T-helper 1 cell (primary cell): ENCODE data around the gene ADNP.

Experiments used
- DNase-seq, 5 donors: peaks; one replicate each; pipeline ENCODE4 v3.0.0-alpha.2; 2012 to 2020

ADNP gene

GRCh38 chr20:50932016-50932485, 814 bp upstream of the ADNP start:
- DNase-seq: no peak

DNA sequence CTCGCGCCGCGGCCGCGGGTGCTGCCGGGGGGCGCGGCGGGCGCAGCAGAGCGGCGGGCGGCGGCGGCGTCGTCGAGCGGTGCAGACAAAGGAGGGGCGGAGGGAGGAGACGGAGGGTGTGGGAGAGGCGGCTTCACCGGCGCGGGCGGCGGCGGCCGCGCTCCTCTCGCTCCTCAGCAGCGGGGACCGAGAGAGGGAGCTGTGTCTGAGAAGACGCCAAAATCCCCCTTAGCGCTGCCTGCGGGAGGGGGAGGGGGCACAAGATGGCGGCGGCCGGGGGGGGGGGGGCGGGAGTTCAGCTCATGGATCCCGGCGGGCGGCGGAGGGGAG, 296 bp downstream of the ADNP start:
- no peak for DNase-seq

GRCh38 chr20:50930139-50930975, 880 bp downstream of the ADNP start:
- DNase-seq: peak in 3 of 5 donors; percentile 11 to 21 (median 13)

- DNase-seq: peak; percentile 82 to 96 (median 89)
Observed at GRCh38 chr20:50929299-50930138, 1.7 kb downstream of the ADNP start.

- DNase-seq: no peak
Observed at GRCh38 chr20:50928469-50928868, 2.8 kb downstream of the ADNP start.

GRCh38 chr20:50926530-50926929, 4.7 kb downstream of the ADNP start:
- DNase-seq: no peak

DNA sequence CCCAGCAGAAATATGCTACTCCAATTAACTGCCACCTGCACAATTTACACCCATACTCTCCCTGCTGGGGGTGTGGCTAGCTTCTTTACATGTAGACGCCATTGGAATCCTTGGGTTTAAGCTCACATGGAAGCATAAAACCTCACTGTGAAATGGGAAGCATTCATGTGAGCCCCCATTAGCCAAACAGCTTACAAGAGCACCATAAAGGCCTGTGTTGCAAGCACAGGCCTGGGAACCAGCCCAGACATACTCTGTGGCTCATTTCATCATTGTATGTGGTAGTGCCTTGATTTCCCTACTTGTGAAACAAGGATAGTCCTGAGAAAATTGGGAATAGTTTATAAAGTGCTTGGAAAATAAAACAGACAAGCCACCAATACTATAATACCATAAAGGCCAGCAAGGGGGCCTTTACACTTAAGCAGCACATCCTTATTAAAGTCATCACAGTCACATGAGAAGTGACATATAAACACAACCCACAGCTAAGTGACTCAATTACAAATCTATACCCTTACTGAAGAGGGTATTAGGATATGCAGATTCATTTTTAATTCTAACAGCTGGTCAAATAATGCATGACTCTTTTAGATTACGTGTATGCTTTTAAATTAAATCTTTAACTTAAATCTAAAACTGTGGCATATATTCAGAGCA, 6.8 kb downstream of the ADNP start:
- DNase-seq: no peak

- no peak for DNase-seq
Observed at GRCh38 chr20:50921803-50922501, 9.3 kb downstream of the ADNP start.

GRCh38 chr20:50920997-50921396, 10.2 kb downstream of the ADNP start:
- DNase-seq: no peak

GRCh38 chr20:50919567-50919966, 11.7 kb downstream of the ADNP start:
- no peak for DNase-seq

- DNase-seq: no peak
Observed at GRCh38 chr20:50918403-50918802, 12.8 kb downstream of the ADNP start.

DNA sequence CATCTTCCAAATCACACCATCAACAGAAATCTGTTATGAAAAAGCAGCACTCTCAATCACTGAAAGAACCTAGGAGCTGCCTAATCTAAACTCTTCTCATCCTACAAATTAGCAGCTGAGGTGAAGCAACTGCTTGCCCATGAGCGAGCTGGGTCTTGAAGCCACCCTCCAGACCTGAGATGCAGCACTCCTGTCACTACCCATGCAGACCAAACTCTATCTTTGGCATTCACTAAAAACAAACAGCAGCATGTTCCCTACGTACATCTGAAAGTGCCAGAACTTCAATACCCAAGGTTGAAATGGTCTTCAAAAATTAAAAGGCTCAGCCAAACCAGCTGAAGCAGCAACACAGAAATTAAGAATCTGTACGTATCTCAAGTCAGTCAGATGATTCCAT, 14.3 kb downstream of the ADNP start:
- DNase-seq: no peak

DNA sequence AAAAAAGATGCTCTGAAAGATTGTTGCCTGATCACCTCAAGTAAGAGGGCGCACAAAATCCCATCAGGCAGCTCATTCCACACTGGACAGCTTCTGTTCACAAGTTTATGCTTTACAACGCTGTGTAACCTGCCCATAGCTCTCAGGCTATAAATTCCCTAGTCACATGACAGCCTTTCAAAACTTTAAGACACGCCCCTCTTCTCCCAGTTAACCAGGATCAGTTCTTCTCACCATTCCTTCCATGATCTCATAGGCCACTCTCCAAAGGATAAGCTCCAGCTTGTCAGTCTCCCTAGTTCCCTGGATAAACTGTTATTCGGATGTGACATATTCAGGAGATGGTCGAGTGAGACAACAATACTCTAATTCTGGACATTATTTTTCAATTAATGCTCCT, 15.0 kb downstream of the ADNP start:
- no peak for DNase-seq

GRCh38 chr20:50915424-50915823, 15.8 kb downstream of the ADNP start:
- DNase-seq: no peak

DNA sequence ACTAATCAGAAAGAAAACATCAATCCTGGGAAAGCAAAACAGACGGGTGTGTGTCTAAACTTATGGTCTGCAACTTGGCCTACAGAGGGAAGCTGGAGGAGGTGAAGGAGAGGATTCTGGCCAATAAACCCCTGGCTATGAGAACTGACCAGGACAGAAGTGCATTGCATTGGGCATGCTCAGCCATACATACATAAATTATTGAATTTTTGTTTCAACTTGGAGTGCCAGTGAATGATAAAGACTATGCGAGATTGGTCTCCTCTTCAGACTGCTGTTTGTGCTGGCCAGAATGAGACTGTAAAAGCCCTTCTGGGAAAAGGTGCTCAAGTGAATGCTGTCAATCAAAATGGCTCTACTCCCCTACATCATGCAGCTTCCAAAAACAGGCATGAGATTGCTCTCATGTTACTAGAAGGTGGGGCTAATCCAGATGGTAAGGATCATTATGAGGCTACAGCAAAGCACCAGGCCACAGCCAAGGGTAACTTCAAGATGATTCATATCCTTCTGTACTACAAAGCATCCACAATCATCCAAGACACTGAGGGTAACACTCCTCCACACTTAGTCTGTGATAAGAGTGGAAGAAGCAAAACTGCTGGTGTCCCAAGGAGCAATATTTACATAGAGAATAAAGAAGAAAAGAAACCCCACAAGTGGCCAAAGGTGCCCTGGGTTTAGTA, 17.4 kb downstream of the ADNP start:
- peak in 1 of 5 donors; percentile 58 for DNase-seq

DNA sequence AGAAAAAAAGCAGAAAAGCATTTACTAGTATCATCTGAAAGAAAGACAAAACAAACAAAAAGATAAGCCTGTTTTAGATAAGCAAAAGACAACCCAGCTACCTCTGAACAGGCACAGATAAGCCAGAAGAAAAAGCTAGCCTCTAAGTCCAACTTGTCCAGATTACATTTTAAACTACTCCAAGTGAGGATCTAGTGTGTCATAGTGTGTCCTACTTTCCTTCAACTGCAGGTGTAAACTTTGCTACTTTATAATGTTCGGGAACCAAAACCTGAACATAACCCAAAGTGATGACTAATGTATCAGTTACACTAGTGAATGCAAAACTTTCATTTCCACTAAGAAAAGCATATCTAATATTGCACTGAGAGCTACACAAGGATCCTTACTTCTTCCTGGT, 19.5 kb downstream of the ADNP start:
- DNase-seq: no peak

- DNase-seq: no peak
Observed at GRCh38 chr20:50911030-50911429, 20.2 kb downstream of the ADNP start.

DNA sequence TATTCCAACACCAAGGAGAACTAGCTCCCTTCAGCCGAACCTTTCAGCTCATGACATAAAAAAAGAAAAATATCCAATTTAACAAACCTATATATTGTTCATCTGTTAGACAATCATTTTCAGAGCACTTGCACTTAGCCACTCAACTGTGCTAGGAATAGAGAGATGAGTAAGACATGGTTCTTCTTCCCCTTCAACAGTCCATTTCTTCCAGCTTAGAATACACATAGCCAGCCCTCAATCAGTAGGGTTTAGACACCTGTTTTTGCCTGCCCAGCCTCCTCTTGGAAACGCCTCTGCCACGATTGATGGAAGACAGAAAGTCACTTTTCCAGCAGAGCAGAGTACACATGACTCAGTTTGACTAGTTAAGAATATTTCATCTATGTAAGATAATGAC, 21.8 kb downstream of the ADNP start:
- DNase-seq: no peak

DNA sequence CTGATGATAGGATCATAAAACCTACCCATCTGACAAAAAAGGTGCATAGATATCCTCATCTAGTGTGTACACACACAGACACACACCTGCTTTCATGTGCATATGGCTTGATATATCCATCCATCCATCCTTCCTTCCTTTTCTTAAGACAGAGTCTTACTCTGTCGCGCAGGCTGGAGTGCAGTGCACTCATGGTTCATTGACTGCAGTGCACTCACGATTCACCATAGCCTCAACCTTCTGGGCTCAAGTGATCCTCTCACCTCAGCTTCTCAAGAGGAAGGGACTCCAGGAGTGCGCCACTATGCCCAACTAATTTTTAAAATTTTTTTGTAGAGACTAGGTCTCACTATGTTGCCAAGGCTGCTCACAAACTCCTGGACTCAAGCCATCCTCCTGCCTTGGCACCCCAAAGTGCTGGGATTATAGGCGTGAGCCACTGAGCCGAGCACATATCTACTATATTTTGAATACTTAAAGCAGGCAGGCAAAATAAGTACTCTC, 27.1 kb downstream of the ADNP start:
- no peak for DNase-seq

DNA sequence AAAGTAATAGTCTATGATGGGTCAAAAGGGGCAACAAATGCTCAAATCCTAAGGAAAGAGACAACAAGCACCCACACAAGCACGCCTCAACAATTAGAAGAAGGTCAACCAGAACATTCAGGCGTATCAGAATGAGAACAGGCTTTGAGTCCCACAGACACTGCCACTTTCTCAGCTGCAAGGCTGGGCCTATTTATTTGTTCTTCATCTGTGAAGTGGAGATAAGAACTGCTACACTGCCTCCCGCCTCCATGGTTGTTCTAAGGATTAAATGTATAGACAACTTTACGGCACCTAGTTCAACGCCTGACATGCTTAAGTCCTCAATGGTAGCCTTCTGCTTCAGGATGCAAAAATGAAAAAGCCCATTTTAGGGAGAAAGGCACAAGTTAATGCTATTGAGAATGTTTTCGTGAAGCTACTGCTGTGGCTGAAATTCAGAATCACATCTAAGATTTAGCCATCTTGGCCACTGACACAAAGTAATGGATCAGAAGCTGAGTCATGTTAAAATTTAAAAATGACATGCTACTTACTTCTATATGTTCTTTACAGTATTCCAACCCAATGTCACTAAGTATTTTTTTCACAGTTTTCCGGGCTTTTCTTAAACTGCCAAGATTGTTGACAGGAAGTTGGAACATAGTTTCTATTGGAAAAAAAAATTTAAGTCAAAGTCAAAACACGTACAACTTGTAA, 27.7 kb downstream of the ADNP start:
- DNase-seq: no peak

GRCh38 chr20:50901301-50901700, 29.9 kb downstream of the ADNP start:
- no peak for DNase-seq
